Large intestine (tissue), 3 donors: ENCODE measurements around the gene MED14. TPM values are rescaled to one million over a fixed set of nuclear protein-coding genes. Genes with fewer than 3 reads are reported as not detected.
A peak's percentile ranks its signal among the peaks of the same experiment; 100 is the strongest.

ENCODE experiments used
- DNase-seq, 2 donors: peaks; one replicate each; pipeline versions ENCODE4 v3.0.0 to v3.0.0-alpha.2; 2013
- H3K27ac ChIP-seq: one replicate; pipeline ENCODE4 v1.5.1; 2013; ENCODE audit warnings: low read length
- H3K27me3 ChIP-seq: 2 replicates; pipeline ENCODE4 v1.6.1; 2013; ENCODE audit warnings: low read length; ENCODE audit not compliant: control insufficient read depth, insufficient read depth
- H3K36me3 ChIP-seq: 2 replicates; pipeline ENCODE4 v1.6.1; 2013; ENCODE audit warnings: low read length; ENCODE audit not compliant: control insufficient read depth, insufficient read depth
- H3K4me1 ChIP-seq: one replicate; pipeline ENCODE4 v1.6.1; 2013; ENCODE audit warnings: low read length; ENCODE audit not compliant: control insufficient read depth, insufficient read depth
- H3K4me3 ChIP-seq: one replicate; pipeline ENCODE4 v1.5.1; 2013; ENCODE audit warnings: low read length
- H3K9me3 ChIP-seq: one replicate; pipeline ENCODE4 v1.6.1; 2013; ENCODE audit warnings: mild to moderate bottlenecking, low read depth, low read length, moderate library complexity; ENCODE audit not compliant: control insufficient read depth
- WGBS: methylation state at CpG from one replicate; pipeline ENCODE4 v1.1.5; 2013; ENCODE audit warnings: low lambda C conversion rate; ENCODE audit not compliant: insufficient coverage; 5-methylcytosine and 5-hydroxymethylcytosine counted together
- polyA plus RNA-seq: library from polyadenylated mRNA; unstranded; fragments of 120-200 nt; gene quantifications from one replicate; pipeline ENCODE4 v1.2.1, GENCODE V29; 2013

MED14 gene
- polyA plus RNA-seq, 1 donor = 69.1 TPM

DNA sequence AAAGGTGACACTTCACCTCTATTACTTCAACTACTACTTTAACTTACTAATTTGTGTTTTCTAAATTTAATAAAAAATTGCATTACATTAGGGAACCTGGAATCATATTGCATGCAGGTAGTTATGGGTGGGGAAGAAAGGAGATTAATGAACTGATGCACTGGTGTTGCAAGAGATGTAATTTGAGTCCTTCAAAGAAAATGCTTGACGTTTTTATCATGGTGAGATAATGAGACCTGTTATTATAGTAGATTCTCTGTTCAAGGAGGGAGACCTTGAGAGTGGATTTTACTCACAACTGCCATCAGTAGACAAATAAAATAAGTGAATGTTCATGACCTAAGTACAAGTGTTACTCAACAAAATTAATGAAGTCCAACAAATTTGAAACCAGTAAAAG lies 26.4 kb upstream of the MED14 start:
- no peaks in the 10 kb centered on the region for H3K27me3 ChIP-seq
- DNase-seq = peak in 1 of 2 donors; percentile 25

DNA sequence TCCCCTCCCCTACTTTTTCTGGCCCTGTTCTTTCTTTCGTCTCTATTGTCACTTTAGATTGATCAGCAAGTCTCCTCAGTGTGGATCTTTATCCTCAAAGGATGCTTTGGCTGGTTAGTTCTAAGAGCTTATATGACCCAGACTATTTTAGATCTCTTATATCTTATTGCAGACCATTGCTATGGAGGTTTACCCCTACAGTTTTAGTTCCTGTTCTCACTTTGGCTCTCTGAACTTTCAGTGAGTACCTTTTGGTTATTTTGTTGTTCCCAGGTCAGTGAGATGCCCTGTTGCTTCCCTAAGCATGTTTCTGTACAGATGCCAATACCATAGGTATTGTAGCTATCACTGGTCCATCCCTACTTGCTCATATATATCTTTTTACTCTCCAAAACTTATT lies 24.0 kb upstream of the MED14 start:
- no peaks in the 10 kb centered on the region for H3K4me1 ChIP-seq
- H3K4me3 ChIP-seq = no peak overlapping the region
- H3K27me3 ChIP-seq = no peaks in the 10 kb centered on the region
- no peaks in the 10 kb centered on the region for H3K9me3 ChIP-seq
- no CpG with 5 or more reads among the region's 1 CpG for WGBS
- no peaks in the 10 kb centered on the region for H3K36me3 ChIP-seq
- no peak for DNase-seq
- no peak overlapping the region for H3K27ac ChIP-seq

More for the DNA sequence above, 26.4 kb upstream of the MED14 start:
- H3K36me3 ChIP-seq = no peaks in the 10 kb centered on the region
- no peaks in the 10 kb centered on the region for H3K4me1 ChIP-seq
- no peak overlapping the region for H3K4me3 ChIP-seq
- no peaks in the 10 kb centered on the region for H3K9me3 ChIP-seq
- H3K27ac ChIP-seq = no peak overlapping the region
- no CpG with 5 or more reads among the region's 1 CpG for WGBS

DNA sequence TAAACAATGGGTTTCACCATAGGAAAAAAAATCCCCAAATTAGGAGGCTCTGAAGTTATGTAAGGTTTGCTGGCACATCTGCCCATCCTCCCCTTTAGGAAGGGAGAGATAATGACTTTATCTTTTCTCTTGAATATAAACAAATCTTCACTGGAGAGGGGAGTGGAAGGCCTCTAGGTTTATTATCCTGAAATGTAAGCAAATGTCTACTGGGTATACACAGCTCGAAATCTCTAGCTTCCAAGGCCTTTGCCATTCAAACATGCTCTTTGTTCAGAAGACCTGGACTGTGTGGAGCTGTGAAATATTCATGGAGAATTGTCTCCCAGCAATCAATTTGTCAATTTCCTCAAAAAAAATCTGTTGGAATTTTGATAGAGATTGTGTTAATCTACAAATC lies 21.7 kb upstream of the MED14 start:
- no peak for DNase-seq
- Histone ChIP-seq H3K27me3 (no peaks in the 10 kb centered on the region), H3K36me3 (no peaks in the 10 kb centered on the region), H3K27ac (no peak overlapping the region), H3K4me3 (no peak overlapping the region), H3K4me1 (no peaks in the 10 kb centered on the region), H3K9me3 (no peaks in the 10 kb centered on the region)
- no CpG with 5 or more reads among the region's 1 CpG for WGBS

DNA sequence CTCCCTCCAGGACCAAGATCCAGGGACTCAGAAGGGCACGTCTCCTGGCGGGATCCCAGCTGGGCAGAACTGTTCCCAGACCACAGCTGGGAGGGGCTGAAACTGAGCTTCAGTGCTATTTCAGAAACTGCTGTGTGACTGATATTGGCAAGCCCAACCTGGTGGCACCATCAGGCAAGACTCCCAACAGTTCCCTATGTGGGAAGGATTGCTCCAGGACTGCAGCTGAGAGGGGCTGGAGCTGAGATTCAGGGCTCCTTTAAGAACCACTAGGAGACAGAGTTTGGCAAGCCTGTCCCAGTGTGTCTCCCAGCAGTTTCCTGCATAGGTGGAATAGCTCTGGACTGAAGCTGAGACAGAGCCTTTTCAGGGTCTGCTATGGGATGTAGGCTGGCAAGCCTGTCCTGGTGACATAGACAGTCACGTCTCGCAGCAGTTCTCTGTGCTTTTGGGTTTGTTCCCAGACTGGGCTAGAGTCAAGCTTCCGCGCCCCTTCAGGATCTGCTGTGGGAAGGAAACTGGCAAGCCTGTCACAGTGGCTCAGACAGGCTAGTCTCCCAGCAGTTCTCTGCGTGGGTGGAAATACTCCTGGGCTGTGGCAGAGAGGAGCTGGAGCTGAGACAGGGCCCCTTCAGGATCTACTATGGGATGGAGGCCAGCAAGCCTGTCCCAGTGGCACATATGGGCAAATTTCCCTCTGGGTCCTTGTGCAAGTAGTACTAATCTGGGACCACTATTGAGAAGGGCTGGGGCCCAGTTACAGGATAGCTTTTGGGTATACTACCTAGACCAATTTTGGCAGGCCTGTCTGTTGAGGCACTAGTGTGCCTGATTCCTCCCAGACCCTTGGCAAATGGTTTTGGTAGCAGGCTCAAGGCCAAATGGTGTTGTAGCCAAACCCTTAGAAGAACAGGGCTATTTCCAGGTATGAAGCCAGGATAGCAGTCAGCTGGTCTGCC lies 20.2 kb upstream of the MED14 start:
- H3K27me3 ChIP-seq = no peaks in the 10 kb centered on the region
- DNase-seq = no peak
- H3K4me3 ChIP-seq = no peak overlapping the region
- no CpG with 5 or more reads among the region's 7 CpGs for WGBS
- no peaks in the 10 kb centered on the region for H3K36me3 ChIP-seq
- H3K9me3 ChIP-seq = no peaks in the 10 kb centered on the region
- no peak overlapping the region for H3K27ac ChIP-seq
- no peaks in the 10 kb centered on the region for H3K4me1 ChIP-seq

DNA sequence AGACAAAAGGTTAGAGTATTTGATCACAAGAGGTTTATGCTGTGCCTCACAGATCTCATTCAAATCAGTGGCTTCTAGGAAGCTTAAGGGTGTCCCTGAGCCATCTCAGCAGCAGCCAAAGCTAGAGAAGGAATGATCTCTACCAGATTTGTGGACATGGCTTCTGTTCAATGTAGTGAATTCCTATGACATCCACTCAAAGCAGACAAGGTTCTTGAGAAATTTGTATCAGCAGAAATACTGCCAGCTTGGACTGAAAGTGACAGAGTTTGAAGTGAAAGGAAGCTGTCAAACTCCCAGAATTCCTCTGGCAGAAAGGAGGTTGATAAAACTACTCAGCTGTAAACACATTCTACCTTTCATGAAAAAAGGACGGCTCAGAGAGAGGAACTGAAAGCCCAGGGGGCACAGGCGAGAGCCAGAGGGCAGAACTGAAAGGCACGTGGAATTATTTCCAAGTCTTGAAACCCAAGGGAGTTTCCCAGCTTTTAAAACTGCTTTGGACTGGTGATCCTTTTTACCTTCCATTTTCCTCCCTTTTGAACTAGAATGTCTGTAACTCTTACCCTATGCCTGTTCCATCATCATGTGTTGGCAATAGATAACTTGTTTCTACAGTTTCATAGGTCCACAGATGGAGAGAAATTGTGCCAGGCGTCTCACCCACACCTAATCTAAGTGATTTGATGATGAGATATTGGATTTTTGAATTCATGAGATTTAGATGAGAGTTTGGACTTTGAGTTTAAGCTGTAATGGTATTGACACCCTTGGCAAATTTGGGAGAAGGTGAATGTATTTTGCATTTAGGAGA lies 14.5 kb upstream of the MED14 start:
- Histone ChIP-seq H3K27me3 (no peaks in the 10 kb centered on the region), H3K27ac (peak overlapping the region; percentile 42), H3K4me1 (no peaks in the 10 kb centered on the region), H3K9me3 (no peaks in the 10 kb centered on the region), H3K36me3 (no peaks in the 10 kb centered on the region), H3K4me3 (no peak overlapping the region)
- WGBS = no CpG with 5 or more reads among the region's 4 CpGs
- peak in 1 of 2 donors; percentile 39 for DNase-seq

DNA sequence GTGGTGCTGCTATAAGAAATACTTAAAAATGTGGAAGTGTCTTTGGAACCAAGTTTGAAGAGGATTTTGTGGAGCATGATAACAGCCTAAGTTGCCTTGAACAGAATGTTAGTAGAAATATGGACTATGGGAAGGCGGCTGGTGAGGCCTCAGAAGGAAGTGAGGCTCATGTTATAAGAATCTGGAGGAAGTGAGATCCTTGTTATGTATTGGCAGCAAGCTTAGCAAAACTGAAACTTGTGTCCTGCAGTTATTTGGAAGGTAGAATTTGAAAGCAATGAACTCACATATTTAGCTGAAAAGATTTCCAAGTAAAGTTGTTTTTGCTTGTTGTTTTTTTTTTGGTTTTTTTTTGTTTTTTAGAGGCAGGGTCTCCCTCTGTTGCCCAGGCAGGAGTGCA lies 13.6 kb upstream of the MED14 start:
- Histone ChIP-seq H3K27me3 (no peaks in the 10 kb centered on the region), H3K36me3 (no peaks in the 10 kb centered on the region), H3K4me3 (no peak overlapping the region), H3K9me3 (no peaks in the 10 kb centered on the region), H3K27ac (no peak overlapping the region), H3K4me1 (no peaks in the 10 kb centered on the region)
- no peak for DNase-seq
- no CpG with 5 or more reads among the region's 1 CpG for WGBS

DNA sequence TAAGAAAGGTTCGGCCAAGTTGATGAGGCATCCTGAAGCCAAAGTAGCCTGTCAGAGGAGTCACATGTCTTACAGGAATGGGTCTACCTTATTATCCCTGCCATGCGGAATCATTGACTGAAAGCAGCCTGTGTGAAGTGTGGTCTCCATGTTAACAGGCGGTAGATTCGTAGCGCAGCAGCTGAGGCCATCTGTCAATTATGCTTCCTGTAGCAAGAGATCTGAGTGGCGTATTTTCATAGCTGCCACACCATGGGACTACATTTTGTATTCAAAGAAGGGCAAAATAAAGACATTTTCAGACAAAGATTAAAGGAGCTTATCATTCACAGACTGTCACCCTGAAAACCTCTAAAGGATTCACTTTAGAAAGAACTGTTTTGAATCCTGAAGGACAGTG lies 11.2 kb upstream of the MED14 start:
- Histone ChIP-seq H3K27ac (no peak overlapping the region), H3K36me3 (no peaks in the 10 kb centered on the region), H3K4me3 (no peak overlapping the region), H3K9me3 (no peaks in the 10 kb centered on the region), H3K27me3 (no peaks in the 10 kb centered on the region), H3K4me1 (no peaks in the 10 kb centered on the region)
- WGBS = no CpG with 5 or more reads among the region's 6 CpGs
- DNase-seq = no peak

DNA sequence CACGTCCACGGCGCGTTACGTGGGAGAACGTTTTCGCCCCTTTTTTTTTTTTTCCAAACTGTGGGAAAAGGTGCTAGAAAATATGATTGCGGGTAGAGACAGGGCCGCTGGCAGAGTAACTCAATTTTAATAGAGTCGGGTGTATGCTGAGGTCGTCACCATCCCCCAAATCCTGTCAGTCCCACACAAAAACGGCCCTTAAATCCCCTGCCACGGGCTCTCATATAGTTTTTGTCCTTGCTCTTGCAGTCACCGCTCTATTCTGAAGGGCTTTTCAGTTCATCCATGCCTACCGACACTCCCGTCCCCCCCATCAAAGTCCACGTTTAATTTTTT lies 796 bp upstream of the MED14 start:
- no peaks in the 10 kb centered on the region for H3K9me3 ChIP-seq
- peaks cover 3% of the 10 kb centered on the region for H3K4me1 ChIP-seq
- peak overlapping the region; percentile 98 for H3K27ac ChIP-seq
- no peaks in the 10 kb centered on the region for H3K36me3 ChIP-seq
- no peaks in the 10 kb centered on the region for H3K27me3 ChIP-seq
- WGBS = no CpG with 5 or more reads among the region's 17 CpGs
- peak overlapping the region; percentile 67 for H3K4me3 ChIP-seq
- DNase-seq = no peak

DNA sequence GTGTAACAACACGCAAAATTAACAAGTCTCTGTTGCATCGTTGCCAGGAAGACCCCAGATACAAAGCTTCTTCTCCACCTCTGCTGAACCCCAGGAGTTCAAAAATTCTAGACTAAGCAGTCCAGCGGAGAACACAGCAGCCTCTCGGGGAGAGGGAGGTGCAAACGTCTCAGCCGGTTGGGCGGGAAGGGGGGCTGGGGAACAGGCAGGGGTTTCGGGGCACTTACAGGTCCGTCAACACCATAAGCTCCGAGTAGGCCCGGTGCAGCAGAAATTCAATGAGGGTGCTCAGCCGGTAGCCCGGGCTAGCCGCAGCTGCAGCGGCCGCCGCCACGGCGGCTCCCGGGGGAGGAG lies 394 bp downstream of the MED14 start:
- no peak for DNase-seq
- Histone ChIP-seq H3K4me1 (peaks cover 3% of the 10 kb centered on the region), H3K27ac (peak overlapping the region; percentile 98), H3K27me3 (no peaks in the 10 kb centered on the region), H3K36me3 (no peaks in the 10 kb centered on the region), H3K4me3 (peak overlapping the region; percentile 67), H3K9me3 (no peaks in the 10 kb centered on the region)
- no CpG with 5 or more reads among the region's 20 CpGs for WGBS

DNA sequence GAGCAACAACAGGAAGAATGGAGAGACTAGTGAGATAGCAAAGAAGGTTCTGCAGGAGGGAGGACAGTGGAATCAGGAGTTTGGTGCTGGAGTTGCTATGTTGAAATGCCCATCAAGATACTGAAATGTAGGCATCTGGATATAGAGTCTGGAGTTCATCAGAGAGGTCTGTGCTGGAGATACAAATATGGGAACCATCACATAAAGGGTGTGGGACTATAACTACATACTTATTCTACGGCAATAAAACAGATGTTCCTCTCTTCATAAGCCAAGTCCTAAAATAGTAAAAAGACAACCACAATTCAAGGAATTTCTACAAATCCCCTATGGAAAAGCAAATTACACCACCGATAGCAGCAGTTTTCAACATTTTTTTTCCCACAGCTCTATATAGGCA lies 1.6 kb downstream of the MED14 start:
- no CpG with 5 or more reads among the region's 2 CpGs for WGBS
- peak overlapping the region; percentile 98 for H3K27ac ChIP-seq
- no peaks in the 10 kb centered on the region for H3K27me3 ChIP-seq
- no peaks in the 10 kb centered on the region for H3K9me3 ChIP-seq
- H3K4me3 ChIP-seq = peak overlapping the region; percentile 67
- no peaks in the 10 kb centered on the region for H3K36me3 ChIP-seq
- no peak for DNase-seq
- peaks cover 12% of the 10 kb centered on the region for H3K4me1 ChIP-seq
